DOHH2 (cell line): Measurements from ENCODE around the gene C16orf90.

ENCODE experiments used
- EZH2phosphoT487 ChIP-seq: fragments of 200-600 bp; sonication (generic); IDR thresholded peaks from 2 replicates; pipeline ENCODE4 v1.6.1; 2017; ENCODE audit warnings: borderline replicate concordance, mild to moderate bottlenecking, antibody characterized with exemption, low read length, moderate library complexity, mixed read lengths
- TF ChIP-seq, protein P1 (sequence below): fragments of 200-600 bp; sonication (generic); IDR thresholded peaks from one replicate; pipeline ENCODE4 v1.5.1; 2014; ENCODE audit warnings: antibody characterized with exemption, mild to moderate bottlenecking, low read depth, low read length; ENCODE audit not compliant: poor library complexity, severe bottlenecking

DNA sequence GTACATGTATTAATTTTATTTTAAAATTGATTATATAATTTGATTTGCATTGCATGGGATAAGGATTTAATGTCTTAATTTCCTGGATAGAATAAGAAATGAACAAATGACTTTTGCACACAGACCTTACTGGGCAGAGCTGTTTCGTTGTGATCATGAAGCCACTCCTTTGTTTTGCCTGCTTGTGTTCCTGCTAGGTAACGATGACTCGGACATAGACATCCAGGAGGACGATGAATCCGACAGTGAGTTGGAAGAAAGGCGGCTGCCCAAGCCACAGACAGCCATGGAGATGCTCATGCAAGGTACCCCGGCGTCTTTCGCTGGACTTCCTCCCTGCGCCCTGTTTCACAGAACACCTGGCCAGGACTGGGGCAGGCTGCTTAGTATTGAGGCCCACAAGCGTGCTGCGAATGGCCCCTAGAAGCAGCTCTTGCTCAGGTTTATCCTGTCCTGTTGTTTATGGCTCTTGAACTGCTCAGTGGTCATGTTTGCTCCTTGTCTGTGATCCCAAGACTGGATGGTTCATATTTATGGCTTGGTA is 35.2 kb upstream of the C16orf90 start:
- TF ChIP-seq, protein P1, sequence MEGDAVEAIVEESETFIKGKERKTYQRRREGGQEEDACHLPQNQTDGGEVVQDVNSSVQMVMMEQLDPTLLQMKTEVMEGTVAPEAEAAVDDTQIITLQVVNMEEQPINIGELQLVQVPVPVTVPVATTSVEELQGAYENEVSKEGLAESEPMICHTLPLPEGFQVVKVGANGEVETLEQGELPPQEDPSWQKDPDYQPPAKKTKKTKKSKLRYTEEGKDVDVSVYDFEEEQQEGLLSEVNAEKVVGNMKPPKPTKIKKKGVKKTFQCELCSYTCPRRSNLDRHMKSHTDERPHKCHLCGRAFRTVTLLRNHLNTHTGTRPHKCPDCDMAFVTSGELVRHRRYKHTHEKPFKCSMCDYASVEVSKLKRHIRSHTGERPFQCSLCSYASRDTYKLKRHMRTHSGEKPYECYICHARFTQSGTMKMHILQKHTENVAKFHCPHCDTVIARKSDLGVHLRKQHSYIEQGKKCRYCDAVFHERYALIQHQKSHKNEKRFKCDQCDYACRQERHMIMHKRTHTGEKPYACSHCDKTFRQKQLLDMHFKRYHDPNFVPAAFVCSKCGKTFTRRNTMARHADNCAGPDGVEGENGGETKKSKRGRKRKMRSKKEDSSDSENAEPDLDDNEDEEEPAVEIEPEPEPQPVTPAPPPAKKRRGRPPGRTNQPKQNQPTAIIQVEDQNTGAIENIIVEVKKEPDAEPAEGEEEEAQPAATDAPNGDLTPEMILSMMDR = no peak
- TF ChIP-seq EZH2phosphoT487 = no peak
